GM13976 (cell line): ENCODE data around the gene GID8.

Source experiments
- DNase-seq: peaks from one replicate; pipeline ENCODE4 v3.0.0; 2012; ENCODE audit warnings: low spot score
- CTCF ChIP-seq: IDR thresholded peaks from 2 replicates; pipeline ENCODE4 v1.5.1; 2012; ENCODE audit warnings: borderline replicate concordance, mild to moderate bottlenecking; ENCODE audit not compliant: insufficient read depth; ENCODE audit errors: extremely low read depth, missing control alignments, control extremely low read depth
- in situ Hi-C: fragments of 300-500 bp; cut with MboI; formaldehyde crosslinking; loops from one replicate; pipeline ENCODE4 v1.12.0; 2022; ENCODE audit warnings: low sequenced_read_pairs, mixed read lengths, inconsistent platforms; ENCODE audit not compliant: unreplicated experiment

The GID8 gene

GRCh38 chr20:62933966-62934365 is 4.0 kb upstream of the GID8 start:
- DNase-seq: no peak
- in situ Hi-C loops: no loop called here
- TF ChIP-seq CTCF: no peak

- no peak for TF ChIP-seq CTCF
- DNase-seq: no peak
- in situ Hi-C loops: no loop called here
These were observed 2.6 kb upstream of the GID8 start for GRCh38 chr20:62935204-62935967.

GRCh38 chr20:62935968-62936585 is 1.9 kb upstream of the GID8 start:
- no peak for TF ChIP-seq CTCF
- in situ Hi-C loops: no loop called here
- no peak for DNase-seq

GRCh38 chr20:62937268-62938104 is 461 bp upstream of the GID8 start:
- no peak for TF ChIP-seq CTCF
- in situ Hi-C loops: no loop called here
- peak; percentile 97 for DNase-seq

- in situ Hi-C loops: no loop called here
- no peak for DNase-seq
- TF ChIP-seq CTCF: no peak
These were observed 2.9 kb downstream of the GID8 start for GRCh38 chr20:62940875-62941274.

- in situ Hi-C loops: no loop called here
- no peak for DNase-seq
- no peak for TF ChIP-seq CTCF
These were observed 3.8 kb downstream of the GID8 start for GRCh38 chr20:62941792-62942191.
